ENCODE data around the gene KRR1.

DNA sequence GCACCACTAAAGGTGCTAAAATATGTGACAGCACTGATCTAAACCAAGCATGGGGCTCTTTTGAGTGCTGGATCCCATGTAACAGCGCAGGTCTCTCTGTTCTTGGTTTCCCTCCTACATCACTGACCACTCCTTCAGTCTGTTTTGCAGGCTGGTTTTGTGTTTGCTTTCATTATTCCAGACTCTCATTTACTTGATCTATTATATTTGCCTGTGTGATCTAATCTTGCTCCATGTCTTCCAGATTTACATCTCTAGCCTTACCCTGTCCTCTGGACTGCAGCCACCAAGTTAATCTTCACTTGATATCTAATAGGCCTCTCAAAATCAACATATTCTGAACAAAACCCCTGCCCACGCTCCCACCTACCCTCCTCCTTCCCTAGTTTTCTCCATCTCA lies 22.2 kb downstream of the KRR1 start:
- no peak for TF ChIP-seq CTCF (IDR thresholded peaks at IDR 0.05; ENCODE audit: insufficient read depth, low read depth, low read length)
- no peak for TF ChIP-seq EZH2 (IDR thresholded peaks at IDR 0.05; ENCODE audit: insufficient read depth, low read length)
